ENCODE measurements around the gene PPP1R3G. TPM values are rescaled to one million over a fixed set of nuclear protein-coding genes. Genes with fewer than 3 reads are reported as not detected.

The PPP1R3G gene
- total RNA-seq, 2 experiments from 2014 or later, result 0.04 TPM; not detected in 1

DNA sequence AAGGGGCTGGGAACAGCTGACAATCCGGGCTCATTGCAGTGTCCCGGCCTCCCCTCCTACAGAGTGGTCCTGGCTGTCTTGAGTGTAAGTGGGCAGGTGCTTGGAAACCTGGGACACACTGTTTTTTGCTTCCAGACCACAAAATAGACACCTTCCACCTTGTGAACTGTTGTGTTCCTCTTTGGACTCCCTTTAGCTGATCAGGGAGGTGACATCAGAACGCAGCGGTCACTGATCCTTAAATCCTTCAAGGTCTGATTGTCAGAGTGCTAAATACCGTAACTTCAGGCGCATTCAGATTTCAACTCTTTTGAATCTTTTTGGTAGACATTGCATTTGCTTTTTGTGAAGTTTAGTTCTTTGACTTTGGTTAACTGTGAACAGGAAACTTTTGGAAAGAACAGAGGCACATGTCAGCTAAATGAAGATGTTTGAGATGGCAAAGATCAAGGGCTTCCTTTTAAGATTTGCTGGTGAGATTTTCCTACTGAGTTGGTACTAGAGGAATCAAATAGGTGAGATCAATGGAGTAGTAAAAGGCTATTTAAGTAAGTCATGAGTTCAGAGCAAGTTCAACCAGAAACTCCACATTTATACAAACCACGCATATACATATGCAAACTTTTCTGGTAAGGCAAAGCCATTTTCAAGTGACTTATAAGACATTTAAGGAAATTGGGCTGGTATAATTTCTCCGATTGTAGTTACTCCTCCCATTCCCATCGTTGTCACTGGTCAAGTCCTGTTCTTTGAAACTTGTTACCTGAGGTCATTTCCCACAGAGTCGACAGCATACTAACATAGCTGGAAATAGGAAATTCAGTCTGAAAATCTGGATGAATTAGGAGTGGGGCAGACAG lies 6.3 kb downstream of the PPP1R3G start:
- POLR2A ChIA-PET, result no interaction called here

DNA sequence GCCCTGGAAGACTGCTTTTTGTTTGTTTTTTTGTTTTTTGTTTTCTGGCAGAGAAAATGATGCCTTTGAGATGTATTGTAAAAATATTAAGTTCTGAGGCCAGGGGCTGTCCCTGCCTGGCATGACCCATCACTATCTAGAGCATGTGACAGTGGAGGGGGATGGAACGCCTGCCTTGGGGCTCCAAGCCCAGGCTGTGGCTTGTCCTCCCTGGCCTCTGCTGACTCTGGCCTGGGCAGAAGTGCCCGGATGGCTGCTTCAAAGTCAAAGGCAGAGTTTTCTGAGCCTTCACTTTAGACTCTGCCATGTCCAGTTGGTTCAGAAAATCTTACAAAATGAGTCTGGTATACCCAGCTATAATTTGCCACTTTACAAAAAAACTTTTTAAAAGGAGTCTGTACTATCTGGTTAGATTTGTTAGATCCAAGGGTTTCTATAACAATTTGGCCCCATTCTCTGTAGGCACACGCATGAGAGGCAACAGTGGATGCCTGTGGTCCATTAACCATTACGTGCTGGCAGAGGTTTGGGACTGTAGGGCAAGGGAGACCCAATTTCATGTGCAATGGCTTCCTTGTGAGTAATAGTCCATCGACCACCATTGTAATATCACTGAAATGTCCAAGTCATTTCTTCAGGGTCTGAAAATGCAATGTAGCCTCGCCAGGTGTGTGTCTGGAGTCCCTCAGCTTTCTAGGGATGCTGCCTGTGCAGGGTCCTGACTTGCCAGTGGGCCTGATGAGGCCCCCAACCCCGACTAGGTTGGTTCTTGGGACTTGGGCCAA lies 8.3 kb downstream of the PPP1R3G start:
- POLR2A ChIA-PET, result no interaction called here
- CTCF ChIA-PET, result no interaction called here

More for the DNA sequence above, 6.3 kb downstream of the PPP1R3G start:
- CTCF ChIA-PET, result no interaction called here

DNA sequence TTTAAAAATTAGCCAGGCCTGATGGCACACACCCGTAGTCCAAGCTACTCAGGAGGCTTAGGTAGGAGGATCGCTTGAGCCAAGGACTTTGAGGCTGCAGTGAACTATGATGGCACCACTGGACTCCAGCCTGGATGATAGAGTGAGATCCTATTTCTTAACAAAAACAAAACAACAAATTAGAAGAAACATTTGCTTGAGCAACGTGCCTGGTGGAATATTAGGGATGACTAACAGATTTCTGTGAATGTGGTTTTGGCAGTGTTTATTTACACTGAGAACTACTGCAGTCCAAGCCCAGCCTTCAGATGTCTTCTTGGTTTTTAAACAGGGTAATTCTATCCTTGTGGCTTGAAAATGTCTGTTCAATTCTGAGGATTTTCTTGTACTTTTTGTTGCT lies 9.2 kb downstream of the PPP1R3G start:
- CTCF ChIA-PET, result no interaction called here
- POLR2A ChIA-PET, result no interaction called here

DNA sequence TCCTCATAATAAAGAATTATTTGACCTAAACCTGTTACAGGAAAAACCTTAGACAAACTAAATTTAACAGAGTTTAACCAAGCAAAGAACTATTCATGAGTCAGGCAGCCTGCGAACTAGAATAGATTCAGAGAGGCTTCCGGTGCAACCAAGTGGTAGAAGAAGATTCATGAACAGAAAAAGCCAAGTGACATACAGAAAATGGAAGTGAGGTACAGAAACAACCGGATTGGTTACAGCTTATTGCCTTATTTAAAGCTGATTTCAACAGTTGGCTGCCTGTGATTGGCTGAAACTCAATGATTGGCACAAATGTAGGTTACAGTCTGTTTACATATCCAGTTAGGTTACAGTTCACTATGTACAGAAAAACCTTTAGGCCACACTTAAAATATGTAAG lies 10.1 kb downstream of the PPP1R3G start:
- ChIA-PET CTCF (no interaction called here), POLR2A (no interaction called here)

GRCh38 chr6:5096482-5096881 lies 11.3 kb downstream of the PPP1R3G start:
- ChIA-PET CTCF (no interaction called here), POLR2A (no interaction called here)

- CTCF ChIA-PET, result no interaction called here
Measured at GRCh38 chr6:5098501-5099270, 13.5 kb downstream of the PPP1R3G start.

DNA sequence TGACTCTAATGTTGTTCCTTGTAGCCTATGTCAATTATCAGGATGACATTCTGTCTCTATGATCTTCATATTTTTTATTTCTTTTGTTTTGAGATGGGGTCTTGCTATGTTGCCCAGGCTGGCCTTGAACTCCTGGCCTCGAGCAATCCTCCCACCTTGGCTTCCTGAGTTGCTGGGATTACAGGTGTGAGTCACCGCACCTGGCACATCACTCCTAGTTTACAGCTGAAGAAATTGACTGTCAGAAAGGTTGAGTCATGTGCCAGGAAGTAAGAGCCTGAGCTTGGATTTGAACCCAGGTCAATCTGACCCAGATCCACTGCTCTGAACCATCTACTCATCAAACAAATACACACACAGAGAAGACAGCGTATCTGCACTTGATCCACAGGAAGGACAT lies 14.4 kb downstream of the PPP1R3G start:
- CTCF ChIA-PET, result no interaction called here
- POLR2A ChIA-PET, result no interaction called here

More at GRCh38 chr6:5098501-5099270, 13.5 kb downstream of the PPP1R3G start:
- POLR2A ChIA-PET, result no interaction called here

DNA sequence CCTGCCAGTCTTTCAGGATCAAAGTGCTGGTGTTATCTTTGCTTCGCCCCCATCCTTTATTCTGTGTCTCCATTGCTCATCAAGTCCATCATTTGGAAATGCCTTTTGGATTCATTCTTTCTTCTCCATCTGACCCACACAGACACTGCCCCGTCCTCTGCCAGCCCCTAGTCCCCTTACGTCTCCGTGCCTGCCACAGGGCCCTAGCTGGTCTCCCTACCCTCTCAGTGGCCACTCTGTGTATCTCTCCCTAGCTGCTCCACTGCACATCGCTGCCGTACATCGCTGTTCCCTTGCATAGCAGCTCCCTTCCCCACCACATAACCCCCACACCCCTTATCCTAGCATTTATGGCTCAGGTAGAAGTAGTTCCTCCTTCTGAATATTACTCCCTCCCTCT lies 15.7 kb downstream of the PPP1R3G start:
- ChIA-PET CTCF (no interaction called here), POLR2A (no interaction called here)

GRCh38 chr6:5102267-5102970 lies 17.3 kb downstream of the PPP1R3G start:
- ChIA-PET CTCF (no interaction called here), POLR2A (no interaction called here)

GRCh38 chr6:5103250-5103649 lies 18.1 kb downstream of the PPP1R3G start:
- ChIA-PET CTCF (interaction anchor here (0.7 kb wide), 2 partner anchors 245 to 349 kb away, joined by 3 to 4 read pairs; no protein-coding TSS in a partner anchor), POLR2A (no interaction called here)

DNA sequence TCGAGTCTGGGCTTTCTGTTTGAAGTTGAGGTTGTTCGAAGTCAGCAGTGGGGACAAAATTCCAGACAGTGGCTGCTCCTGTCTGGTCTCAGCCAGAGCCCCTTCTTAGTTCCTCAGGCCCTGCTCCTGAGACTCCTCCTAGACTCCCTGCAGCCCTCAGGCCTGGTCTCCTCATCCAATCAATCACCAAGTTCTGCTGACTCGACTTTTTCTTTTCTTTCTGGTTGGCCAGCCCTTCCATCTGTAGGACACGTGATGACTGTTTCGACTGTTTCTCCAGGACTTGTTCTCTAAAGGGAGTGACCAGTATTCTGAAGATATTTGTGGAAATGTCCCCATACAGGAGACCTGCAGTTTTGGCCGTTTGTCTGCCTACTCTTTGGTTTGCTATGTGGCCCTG lies 19.5 kb downstream of the PPP1R3G start:
- CTCF ChIA-PET, result no interaction called here

GRCh38 chr6:5105146-5105545 lies 20.0 kb downstream of the PPP1R3G start:
- ChIA-PET CTCF (no interaction called here), POLR2A (no interaction called here)

More for the DNA sequence above, 19.5 kb downstream of the PPP1R3G start:
- POLR2A ChIA-PET, result no interaction called here

DNA sequence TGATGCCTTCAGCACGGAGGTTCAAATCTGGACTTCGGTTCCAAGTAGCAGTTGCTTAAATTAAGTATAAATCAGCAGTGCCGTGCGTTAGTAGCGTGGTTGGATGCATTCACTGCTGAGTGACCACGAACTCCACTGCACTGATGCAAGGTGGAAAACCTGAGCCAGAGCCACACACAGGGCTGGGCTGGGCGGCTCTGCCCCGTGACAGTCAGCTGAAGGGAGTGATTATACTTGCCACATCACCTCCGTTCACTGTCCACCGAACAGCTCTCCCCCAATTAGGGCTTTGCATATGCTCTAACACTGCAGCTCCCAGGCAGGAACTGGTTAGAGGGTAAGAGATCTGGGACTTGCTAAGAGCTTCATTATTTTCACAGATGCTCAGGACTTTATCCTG lies 22.2 kb downstream of the PPP1R3G start:
- POLR2A ChIA-PET, result no interaction called here
- CTCF ChIA-PET, result no interaction called here

DNA sequence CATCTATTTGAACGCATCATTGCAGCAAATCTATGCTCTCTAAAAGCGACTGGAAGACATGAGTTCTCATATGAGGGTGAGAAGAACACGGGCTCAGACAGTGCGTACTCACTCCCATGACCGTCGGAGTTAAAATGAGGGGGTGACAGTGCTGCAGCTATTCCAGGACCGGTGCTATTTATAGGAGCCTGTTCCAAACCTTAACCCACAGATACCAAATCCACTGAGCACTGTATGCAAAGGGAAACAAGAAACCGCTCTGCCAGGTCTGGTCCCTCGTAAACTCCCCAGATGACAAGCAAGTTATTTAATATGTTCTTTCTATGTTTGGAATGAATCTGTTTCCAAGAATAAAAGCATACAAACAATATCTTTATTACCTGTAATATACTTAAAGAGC lies 22.9 kb downstream of the PPP1R3G start:
- CTCF ChIA-PET, result no interaction called here
- POLR2A ChIA-PET, result no interaction called here

DNA sequence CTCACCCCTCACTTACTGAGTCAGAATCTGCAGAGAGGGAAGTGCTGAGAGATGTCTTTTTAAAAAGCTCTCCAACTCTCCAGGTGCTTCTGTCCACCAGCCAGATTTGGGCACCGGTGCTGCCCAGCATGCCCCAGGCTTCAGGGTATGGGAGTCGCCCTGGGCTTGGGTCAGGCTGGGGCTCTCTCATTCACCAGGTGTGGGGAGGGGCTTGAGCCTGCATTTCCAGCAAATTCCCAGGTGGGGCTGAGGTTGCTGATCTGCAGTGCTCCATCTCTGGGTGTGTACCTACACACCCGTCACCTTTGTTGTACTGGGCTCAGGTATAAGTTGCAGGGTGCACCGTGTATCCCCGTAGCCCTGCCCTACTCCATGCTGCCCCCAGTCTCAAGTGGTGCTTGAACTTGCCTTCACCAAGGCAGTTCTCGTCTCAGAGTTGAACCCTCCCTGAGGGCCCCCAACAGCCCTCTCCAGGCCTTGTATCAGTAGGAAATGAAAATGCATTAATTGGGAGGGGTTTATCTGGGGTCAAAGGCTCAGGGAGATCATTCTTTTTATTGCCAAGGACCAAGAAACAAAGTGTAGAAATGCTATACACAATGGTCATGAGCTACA lies 23.5 kb downstream of the PPP1R3G start:
- ChIA-PET CTCF (no interaction called here), POLR2A (no interaction called here)

- ChIA-PET CTCF (no interaction called here), POLR2A (no interaction called here)
Measured at GRCh38 chr6:5109436-5109835, 24.3 kb downstream of the PPP1R3G start.

GRCh38 chr6:5110246-5110645 lies 25.1 kb downstream of the PPP1R3G start:
- ChIA-PET CTCF (no interaction called here), POLR2A (no interaction called here)

DNA sequence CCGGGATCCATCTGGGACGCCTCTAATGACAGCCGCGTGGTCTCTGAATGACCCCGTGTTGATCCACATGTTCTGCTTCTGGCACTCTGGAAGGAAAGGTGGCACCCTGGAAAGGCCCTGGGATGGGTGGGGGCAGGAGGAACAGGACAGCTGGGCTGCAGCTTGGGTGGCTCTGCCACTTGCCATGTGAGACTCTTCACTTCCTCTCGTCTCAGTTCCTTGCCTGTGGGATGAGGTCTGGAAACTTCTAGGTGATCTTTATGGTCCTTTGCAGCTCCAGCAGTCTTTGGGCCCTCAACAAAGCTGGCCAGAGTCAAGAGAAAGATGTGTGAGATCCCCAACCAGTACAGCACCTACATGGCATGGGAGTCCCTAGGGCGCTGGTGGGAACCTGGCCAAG lies 26.5 kb downstream of the PPP1R3G start:
- POLR2A ChIA-PET, result no interaction called here

GRCh38 chr6:5112066-5112799 lies 27.1 kb downstream of the PPP1R3G start:
- ChIA-PET POLR2A (no interaction called here), CTCF (no interaction called here)

More for the DNA sequence above, 26.5 kb downstream of the PPP1R3G start:
- CTCF ChIA-PET, result no interaction called here

Measured in activated CD8-positive, alpha-beta memory T cell treated with anti-CD3 and anti-CD28 coated beads for 36 hours (primary cell).